ENCODE data around the gene EPHA2. TPM values are rescaled to one million over a fixed set of nuclear protein-coding genes. Genes with fewer than 3 reads are reported as not detected.
A peak's percentile ranks its signal among the peaks of the same experiment; 100 is the strongest.

EPHA2 gene
- total and polyA plus RNA-seq, 8 donors: 6.5 to 17.1 (median 11.0) TPM

GRCh38 chr1:16076031-16076864 is 79.6 kb downstream of the EPHA2 start:
- Histone ChIP-seq H3K27me3 (no peaks in the 10 kb centered on the region), H3K4me1 (peaks cover 0 to 3% (median 0%) of the 10 kb centered on the region in 3 donors), H3K36me3 (no peaks in the 10 kb centered on the region), H3K9me3 (no peaks in the 10 kb centered on the region), H3K27ac (no peak overlapping the region), H3K4me3 (no peak overlapping the region)
- ATAC-seq: no peak
- TF ChIP-seq CTCF (IDR thresholded peaks at IDR 0.05): no peak
- intact Hi-C loops (cut with DNase I): loop anchor here (5.0 to 10.0 kb wide), 3 partner anchors 116 to 286 kb away; no protein-coding TSS in a partner anchor
- 84 to 89% methylated on average over 14 of the region's 14 CpGs for WGBS, 2 donors
- peak in 2 of 6 donors; percentile 17 to 46 for DNase-seq
- no peak for FAIRE-seq

- ATAC-seq (no peak), FAIRE-seq (no peak), DNase-seq (peak in 1 of 6 donors; percentile 52)
- Histone ChIP-seq H3K9me3 (no peaks in the 10 kb centered on the region), H3K27ac (no peak overlapping the region), H3K4me1 (peaks cover 0 to 3% (median 0%) of the 10 kb centered on the region in 3 donors), H3K4me3 (no peak overlapping the region), H3K27me3 (no peaks in the 10 kb centered on the region), H3K36me3 (no peaks in the 10 kb centered on the region)
- no peak for TF ChIP-seq CTCF (IDR thresholded peaks at IDR 0.05)
- WGBS, 2 donors: 56 to 61% methylated on average over 11 of the region's 11 CpGs
- intact Hi-C loops (cut with DNase I): loop anchor here (5.0 to 10.0 kb wide), 3 partner anchors 117 to 287 kb away; no protein-coding TSS in a partner anchor
These were observed 80.4 kb downstream of the EPHA2 start for GRCh38 chr1:16075337-16076030.

Other genes starting within 250 kb of the EPHA2 start
- 10 to 100 TPM; 16.2 to 24.3 (median 16.7) TPM for gene ZBTB17, start 180.0 kb downstream of the EPHA2 start, total RNA-seq
- 100 to 1,000 TPM in 1 of 2 donors, 10 to 100 TPM in 1; 90.5 to 106 TPM for gene ZBTB17, start 180.0 kb downstream of the EPHA2 start, polyA plus RNA-seq
- gene SRARP, start 151.8 kb downstream of the EPHA2 start, total RNA-seq: not detected
- gene SRARP, start 151.8 kb downstream of the EPHA2 start, polyA plus RNA-seq: not detected
- 1 to 10 TPM in 3 of 6 donors, under 1 TPM in 3; 0.65 to 4.8 (median 1.3) TPM for gene HSPB7, start 138.0 kb downstream of the EPHA2 start, total RNA-seq
- 10 to 100 TPM in 1 of 2 donors, 1 to 10 TPM in 1; 4.1 to 10.9 TPM for gene HSPB7, start 138.0 kb downstream of the EPHA2 start, polyA plus RNA-seq
- 1 to 10 TPM in 3 of 6 donors, under 1 TPM in 3; 0.67 to 2.9 (median 1.2) TPM for gene CLCNKA, start 134.0 kb downstream of the EPHA2 start, total RNA-seq
- gene CLCNKA, start 134.0 kb downstream of the EPHA2 start, polyA plus RNA-seq: 1 to 10 TPM; 5.4 to 9.3 TPM
- 1 to 10 TPM in 1 of 6 donors, under 1 TPM in 5; 0.54 to 1.6 (median 0.74) TPM for gene CLCNKB, start 112.3 kb downstream of the EPHA2 start, total RNA-seq
- 1 to 10 TPM; 1.5 to 1.7 TPM for gene CLCNKB, start 112.3 kb downstream of the EPHA2 start, polyA plus RNA-seq
- gene FAM131C, start 82.4 kb downstream of the EPHA2 start, total RNA-seq: 1 to 10 TPM in 3 of 6 donors, under 1 TPM in 3; 0.31 to 1.9 (median 1.2) TPM
- 10 to 100 TPM in 1 of 2 donors, 1 to 10 TPM in 1; 5.9 to 13.5 TPM for gene FAM131C, start 82.4 kb downstream of the EPHA2 start, polyA plus RNA-seq
- gene ARHGEF19, start 56.6 kb upstream of the EPHA2 start, total RNA-seq: 10 to 100 TPM in 2 of 6 donors, 1 to 10 TPM in 4; 5.0 to 10.7 (median 7.9) TPM
- 10 to 100 TPM; 15.6 to 17.1 TPM for gene ARHGEF19, start 56.6 kb upstream of the EPHA2 start, polyA plus RNA-seq
- gene CPLANE2, start 81.1 kb upstream of the EPHA2 start, total RNA-seq: 1 to 10 TPM; 3.3 to 9.1 (median 4.0) TPM
- 1 to 10 TPM; 2.2 to 4.0 TPM for gene CPLANE2, start 81.1 kb upstream of the EPHA2 start, polyA plus RNA-seq
- 10 to 100 TPM in 2 of 6 donors, 1 to 10 TPM in 4; 7.4 to 11.9 (median 8.8) TPM for gene FBXO42, start 196.4 kb upstream of the EPHA2 start, total RNA-seq
- gene FBXO42, start 196.4 kb upstream of the EPHA2 start, polyA plus RNA-seq: 10 to 100 TPM; 10.4 to 11.1 TPM
- gene SZRD1, start 211.2 kb upstream of the EPHA2 start, total RNA-seq: 10 to 100 TPM; 24.9 to 53.5 (median 37.0) TPM
- 10 to 100 TPM; 25.7 to 37.1 TPM for gene SZRD1, start 211.2 kb upstream of the EPHA2 start, polyA plus RNA-seq

Measured in pancreas (tissue), 10 donors.